Mucosa of gallbladder (tissue), 1 donor: ENCODE data around the gene ECI1. TPM values are rescaled to one million over a fixed set of nuclear protein-coding genes. Genes with fewer than 3 reads are reported as not detected.
A peak's percentile ranks its signal among the peaks of the same experiment; 100 is the strongest.
"Not testable (repeated sequence)": the region's sequence is repeated elsewhere in the genome, so short reads cannot be mapped to it uniquely, and the experiment has no call there.

Source experiments
- DNase-seq: peaks from one replicate; pipeline ENCODE4 v3.0.0-alpha.2; 2020; ENCODE audit warnings: low spot score
- total RNA-seq: library from RNA; stranded (reverse); gene quantifications from one replicate; pipeline ENCODE4 v1.2.1, GENCODE V29; 2021
- donor health status: DM: no; HTN: no; CAD: no.

Gene ECI1
- total RNA-seq, 1 donor from 2014 or later = 69.9 TPM

- DNase-seq = no peak
These were observed 29.1 kb upstream of the ECI1 start for GRCh38 chr16:2280461-2280860.

GRCh38 chr16:2278956-2279800 is 27.8 kb upstream of the ECI1 start:
- DNase-seq = no peak

- no peak for DNase-seq
These were observed 26.9 kb upstream of the ECI1 start for GRCh38 chr16:2278272-2278608.

- DNase-seq = no peak
These were observed 26.3 kb upstream of the ECI1 start for GRCh38 chr16:2277466-2278271.

GRCh38 chr16:2276368-2277195 is 25.2 kb upstream of the ECI1 start:
- no peak for DNase-seq

- DNase-seq = no peak
These were observed 24.3 kb upstream of the ECI1 start for GRCh38 chr16:2275476-2276367.

GRCh38 chr16:2273931-2274330 is 22.5 kb upstream of the ECI1 start:
- DNase-seq = no peak

- no peak for DNase-seq
These were observed 22.1 kb upstream of the ECI1 start for GRCh38 chr16:2273484-2273883.

- DNase-seq = no peak
These were observed 20.6 kb upstream of the ECI1 start for GRCh38 chr16:2271848-2272461.

- no peak for DNase-seq
These were observed 19.4 kb upstream of the ECI1 start for GRCh38 chr16:2270588-2271470.

GRCh38 chr16:2270070-2270462 is 18.7 kb upstream of the ECI1 start:
- no peak for DNase-seq

GRCh38 chr16:2267913-2268666 is 16.7 kb upstream of the ECI1 start, which contains the start of gene RNPS1:
TSS of gene RNPS1 (minus strand) at chr16:2268126. CDS start at chr16:2264643, 3,483 bp downstream.
- peak; percentile 97 for DNase-seq

- not testable (repeated sequence) for DNase-seq
These were observed 16.1 kb upstream of the ECI1 start for GRCh38 chr16:2267505-2267912.

- not testable (repeated sequence) for DNase-seq
These were observed 15.5 kb upstream of the ECI1 start for GRCh38 chr16:2266887-2267286.

- DNase-seq = not testable (repeated sequence)
These were observed 11.6 kb upstream of the ECI1 start for GRCh38 chr16:2263026-2263425.

- no peak for DNase-seq
These were observed 8.9 kb upstream of the ECI1 start for GRCh38 chr16:2260250-2260649.

- DNase-seq = not testable (repeated sequence)
These were observed 7.1 kb upstream of the ECI1 start for GRCh38 chr16:2258530-2258929.

GRCh38 chr16:2257726-2258125 is 6.3 kb upstream of the ECI1 start:
- no peak for DNase-seq
